Measurements from ENCODE around the gene APBB1IP. TPM values are rescaled to one million over a fixed set of nuclear protein-coding genes. Genes with fewer than 3 reads are reported as not detected.
"Not testable (repeated sequence)": the region's sequence is repeated elsewhere in the genome, so short reads cannot be mapped to it uniquely, and the experiment has no call there.

APBB1IP gene, protein sequence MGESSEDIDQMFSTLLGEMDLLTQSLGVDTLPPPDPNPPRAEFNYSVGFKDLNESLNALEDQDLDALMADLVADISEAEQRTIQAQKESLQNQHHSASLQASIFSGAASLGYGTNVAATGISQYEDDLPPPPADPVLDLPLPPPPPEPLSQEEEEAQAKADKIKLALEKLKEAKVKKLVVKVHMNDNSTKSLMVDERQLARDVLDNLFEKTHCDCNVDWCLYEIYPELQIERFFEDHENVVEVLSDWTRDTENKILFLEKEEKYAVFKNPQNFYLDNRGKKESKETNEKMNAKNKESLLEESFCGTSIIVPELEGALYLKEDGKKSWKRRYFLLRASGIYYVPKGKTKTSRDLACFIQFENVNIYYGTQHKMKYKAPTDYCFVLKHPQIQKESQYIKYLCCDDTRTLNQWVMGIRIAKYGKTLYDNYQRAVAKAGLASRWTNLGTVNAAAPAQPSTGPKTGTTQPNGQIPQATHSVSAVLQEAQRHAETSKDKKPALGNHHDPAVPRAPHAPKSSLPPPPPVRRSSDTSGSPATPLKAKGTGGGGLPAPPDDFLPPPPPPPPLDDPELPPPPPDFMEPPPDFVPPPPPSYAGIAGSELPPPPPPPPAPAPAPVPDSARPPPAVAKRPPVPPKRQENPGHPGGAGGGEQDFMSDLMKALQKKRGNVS
- 10 to 100 TPM; 14.3 to 50.0 TPM for total RNA-seq
- 1 to 10 TPM; 1.8 to 2.5 (median 2.3) TPM for polyA plus RNA-seq (ENCODE audit: insufficient read length in 6 of 6)
- long read RNA-seq, donor 1, partial matches to known transcripts, result 0 of 1 reads
- long read RNA-seq, donor 1, other reads (novel, unspliced or antisense), result 0 of 1 reads
- long read RNA-seq, donor 2, partial matches to known transcripts, result 0 of 1 reads
- long read RNA-seq, donor 2, other reads (novel, unspliced or antisense), result 0 of 1 reads
- long read RNA-seq, donor 3, result 0 reads
- long read RNA-seq, donor 4, partial matches to known transcripts, result 2 of 3 reads
- long read RNA-seq, donor 4, other reads (novel, unspliced or antisense), result 1 of 3 reads
- long read RNA-seq, donor 5, result 0 reads
- long read RNA-seq, donor 6, result 0 reads
- long read RNA-seq, donor 7, result 0 reads
- long read RNA-seq, donor 8, partial matches to known transcripts, result 0 of 1 reads
- long read RNA-seq, donor 8, other reads (novel, unspliced or antisense), result 0 of 1 reads
- long read RNA-seq, donor 9, result 0 reads
- long read RNA-seq, donor 10, partial matches to known transcripts, result 12 of 13 reads
- long read RNA-seq, donor 10, other reads (novel, unspliced or antisense), result 1 of 13 reads
- long read RNA-seq, donor 11, partial matches to known transcripts, result 0 of 2 reads
- long read RNA-seq, donor 11, other reads (novel, unspliced or antisense), result 0 of 2 reads
- long read RNA-seq, donor 12, result 0 reads

DNA sequence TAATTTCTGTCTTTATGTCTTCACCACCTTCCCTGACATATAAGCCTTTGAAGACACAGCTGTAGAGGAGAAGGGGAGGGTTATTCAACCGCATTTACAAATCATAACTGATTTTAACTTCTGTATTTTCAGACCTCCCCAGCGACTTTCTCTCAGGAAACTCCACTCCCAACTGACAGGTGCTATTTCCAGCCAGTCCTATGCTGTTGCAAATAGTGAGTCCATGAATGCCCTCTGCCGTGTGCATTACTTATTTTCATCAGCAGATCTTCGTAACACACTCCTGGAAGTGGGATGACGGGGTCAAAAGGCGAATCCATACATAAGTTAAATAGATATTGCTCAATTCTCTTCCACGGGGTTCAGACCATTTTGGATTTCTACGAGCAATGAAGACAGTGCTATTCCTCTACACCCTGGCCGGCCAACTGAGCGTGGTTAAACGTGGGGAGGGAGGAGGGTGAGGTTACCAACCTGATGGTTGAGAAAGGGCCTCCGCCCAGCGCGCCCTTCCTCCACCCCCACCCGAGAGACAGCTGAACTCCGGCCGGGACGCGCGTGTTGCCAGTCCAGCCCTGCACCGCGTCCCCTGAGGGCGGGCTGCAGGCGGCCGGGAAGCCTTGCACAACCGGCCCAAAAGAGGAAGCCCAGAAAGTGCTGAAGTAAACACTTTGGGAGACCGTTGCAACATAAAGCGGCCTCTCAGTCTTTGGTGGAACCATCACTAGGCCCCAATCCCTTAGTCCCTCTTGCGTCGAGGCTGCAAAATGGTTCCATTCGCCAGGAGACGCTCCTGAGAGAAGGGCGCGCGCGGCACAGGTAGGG lies at the start of gene APBB1IP:
APBB1IP (plus strand) TSS at position 705 of the 825 bp plus-strand sequence. CDS start 53,986 bp downstream, outside the sequence.
- Histone ChIP-seq H3K27me3 (peaks cover 0 to 16% of the 10 kb centered on the region in 2 donors), H3K36me3 (no peaks in the 10 kb centered on the region), H3K4me1 (peaks cover 0 to 51% of the 10 kb centered on the region in 2 donors), H3K9me3 (no peaks in the 10 kb centered on the region), H3K27ac (peak within 1 kb of the TSS; percentile 59 to 97), H3K4me3 (peak within 1 kb of the TSS; percentile 38 to 60)
- DNase-seq, result peak; percentile 14 to 98 (median 70)
- peak; percentile 93 for ATAC-seq
- TF ChIP-seq CTCF (IDR thresholded peaks at IDR 0.05), result no peak
- intact Hi-C loops (cut with DNase I), result no loop called here

DNA sequence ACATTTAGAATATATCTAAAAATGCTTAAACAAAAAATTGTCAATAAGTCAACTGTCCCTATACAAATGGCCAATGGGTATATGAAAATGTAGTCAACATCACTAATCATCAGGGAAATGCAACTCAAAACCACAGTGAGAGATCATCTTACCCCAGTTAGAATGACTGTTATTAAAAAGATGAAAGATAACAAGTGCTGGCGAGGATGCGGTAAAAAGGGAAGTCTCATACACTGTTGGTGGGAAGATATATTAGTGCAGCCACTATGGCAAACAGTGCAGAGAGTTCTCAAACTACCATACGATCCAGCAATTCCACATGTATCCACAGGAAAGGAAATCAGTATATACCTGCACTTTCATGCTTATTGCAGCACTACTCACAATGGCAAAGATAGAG lies 48.6 kb upstream of the APBB1IP start:
- peaks cover 0 to 4% of the 10 kb centered on the region in 2 donors for H3K9me3 ChIP-seq
- no peak for TF ChIP-seq CTCF (IDR thresholded peaks at IDR 0.05)
- peaks cover 8 to 24% of the 10 kb centered on the region in 2 donors for H3K27me3 ChIP-seq
- intact Hi-C loops (cut with DNase I), result no loop called here
- no peaks in the 10 kb centered on the region for H3K36me3 ChIP-seq
- H3K4me1 ChIP-seq, result peaks cover 0 to 15% of the 10 kb centered on the region in 2 donors
- H3K4me3 ChIP-seq, result no peak overlapping the region
- ATAC-seq (no peak), DNase-seq (no peak)
- no peak overlapping the region for H3K27ac ChIP-seq

- DNase-seq (peak in 2 of 4 donors; percentile 40 to 88), ATAC-seq (peak; percentile 57)
- Histone ChIP-seq H3K9me3 (peaks cover 0 to 4% of the 10 kb centered on the region in 2 donors), H3K4me1 (peaks cover 0 to 15% of the 10 kb centered on the region in 2 donors), H3K27me3 (peaks cover 8 to 24% of the 10 kb centered on the region in 2 donors), H3K27ac (no peak overlapping the region), H3K4me3 (peak overlapping the region in 1 of 2 donors; percentile 25), H3K36me3 (no peaks in the 10 kb centered on the region)
- no peak for TF ChIP-seq CTCF (IDR thresholded peaks at IDR 0.05)
- intact Hi-C loops (cut with DNase I), result no loop called here
These were observed 46.1 kb upstream of the APBB1IP start for GRCh38 chr10:26391701-26392695.

GRCh38 chr10:26398353-26398752 lies 39.8 kb upstream of the APBB1IP start:
- H3K9me3 ChIP-seq; H3K27ac ChIP-seq; H3K4me3 ChIP-seq; H3K36me3 ChIP-seq; DNase-seq; intact Hi-C loops (cut with DNase I); H3K4me1 ChIP-seq; ATAC-seq; H3K27me3 ChIP-seq: not testable (repeated sequence)

Measured in left lung (tissue), 14 donors.